GM12865 (cell line): Measurements from ENCODE around the gene SPATS2L.

Source experiments
- DNase-seq: peaks from one replicate; pipeline ENCODE4 v3.0.0; 2010; ENCODE audit warnings: low read depth
- H3K4me3 ChIP-seq: 2 replicates; pipeline ENCODE4 v1.5.1; 2011; ENCODE audit warnings: mild to moderate bottlenecking, low read depth, low read length, control low read depth
- TF ChIP-seq, protein P1 (sequence below): IDR thresholded peaks from 2 replicates; pipeline ENCODE4 v1.5.1; 2011; ENCODE audit warnings: low read length, control low read depth, low read depth, inconsistent platforms; ENCODE audit not compliant: insufficient read depth; ENCODE audit errors: missing control alignments

The SPATS2L gene

DNA sequence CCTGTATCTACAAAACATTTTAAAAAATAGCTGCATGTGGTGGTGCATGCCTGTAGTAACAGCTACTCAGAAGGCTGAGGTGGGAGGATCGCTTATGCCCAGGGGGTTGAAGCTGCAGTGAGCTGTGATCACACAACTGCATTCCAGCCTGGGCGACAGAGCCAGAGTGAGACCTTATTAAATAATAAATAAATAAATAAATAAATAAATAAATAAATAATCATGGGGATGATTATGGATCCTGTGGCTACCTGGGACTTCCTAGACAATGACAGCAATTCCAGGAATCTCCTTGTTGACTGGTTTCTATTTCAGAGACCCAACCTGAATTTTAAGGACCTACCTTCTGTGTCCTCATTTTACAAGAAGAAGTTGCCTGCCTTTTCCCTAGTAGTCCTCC, 111.9 kb downstream of the SPATS2L start:
- TF ChIP-seq, protein P1, sequence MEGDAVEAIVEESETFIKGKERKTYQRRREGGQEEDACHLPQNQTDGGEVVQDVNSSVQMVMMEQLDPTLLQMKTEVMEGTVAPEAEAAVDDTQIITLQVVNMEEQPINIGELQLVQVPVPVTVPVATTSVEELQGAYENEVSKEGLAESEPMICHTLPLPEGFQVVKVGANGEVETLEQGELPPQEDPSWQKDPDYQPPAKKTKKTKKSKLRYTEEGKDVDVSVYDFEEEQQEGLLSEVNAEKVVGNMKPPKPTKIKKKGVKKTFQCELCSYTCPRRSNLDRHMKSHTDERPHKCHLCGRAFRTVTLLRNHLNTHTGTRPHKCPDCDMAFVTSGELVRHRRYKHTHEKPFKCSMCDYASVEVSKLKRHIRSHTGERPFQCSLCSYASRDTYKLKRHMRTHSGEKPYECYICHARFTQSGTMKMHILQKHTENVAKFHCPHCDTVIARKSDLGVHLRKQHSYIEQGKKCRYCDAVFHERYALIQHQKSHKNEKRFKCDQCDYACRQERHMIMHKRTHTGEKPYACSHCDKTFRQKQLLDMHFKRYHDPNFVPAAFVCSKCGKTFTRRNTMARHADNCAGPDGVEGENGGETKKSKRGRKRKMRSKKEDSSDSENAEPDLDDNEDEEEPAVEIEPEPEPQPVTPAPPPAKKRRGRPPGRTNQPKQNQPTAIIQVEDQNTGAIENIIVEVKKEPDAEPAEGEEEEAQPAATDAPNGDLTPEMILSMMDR: no peak
- no peak for DNase-seq

GRCh38 chr2:200419325-200419724, 112.8 kb downstream of the SPATS2L start:
- TF ChIP-seq, protein P1: no peak
- no peak overlapping the region for H3K4me3 ChIP-seq
- no peak for DNase-seq

More for the DNA sequence above, 111.9 kb downstream of the SPATS2L start:
- no peak overlapping the region for H3K4me3 ChIP-seq

GRCh38 chr2:200421270-200421669, 114.8 kb downstream of the SPATS2L start:
- no peak for DNase-seq
- TF ChIP-seq, protein P1: no peak
- H3K4me3 ChIP-seq: no peak overlapping the region

DNA sequence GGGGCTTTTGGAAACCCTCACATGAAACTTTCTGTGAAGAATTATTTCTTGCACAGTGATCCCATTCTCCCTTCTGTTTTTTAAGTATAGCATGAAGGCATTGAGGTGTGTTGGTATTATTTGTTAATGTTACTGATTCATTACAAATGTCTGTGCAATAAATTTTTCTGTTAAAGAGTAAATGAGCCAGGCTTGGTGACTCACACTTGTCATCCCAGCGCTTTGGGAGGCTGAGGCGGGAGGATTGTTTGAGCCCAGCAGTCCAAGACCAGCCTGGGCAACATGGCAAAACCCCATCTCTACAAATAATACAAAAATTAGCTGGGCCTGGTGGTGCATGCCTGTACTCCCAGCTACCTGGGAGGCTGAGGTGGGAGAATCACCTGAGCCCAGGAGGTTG, 115.6 kb downstream of the SPATS2L start:
- no peak for DNase-seq
- no peak overlapping the region for H3K4me3 ChIP-seq
- TF ChIP-seq, protein P1: no peak

GRCh38 chr2:200422532-200423261, 116.2 kb downstream of the SPATS2L start:
- DNase-seq: no peak
- TF ChIP-seq, protein P1: no peak
- no peak overlapping the region for H3K4me3 ChIP-seq

- TF ChIP-seq, protein P1: no peak
- no peak overlapping the region for H3K4me3 ChIP-seq
- DNase-seq: no peak
Measured at GRCh38 chr2:200423541-200423940, 117.0 kb downstream of the SPATS2L start.
